ENCODE data around the gene GPC6. TPM values are rescaled to one million over a fixed set of nuclear protein-coding genes. Genes with fewer than 3 reads are reported as not detected.

GPC6 gene
- total RNA-seq, 2 experiments from 2014 or later, result not detected

- intact Hi-C loops (cut with micrococcal nuclease), result no loop called here
- H3K36me3 Mint-ChIP-seq, result no peaks in the 10 kb centered on the region
- no peak overlapping the region for H3K4me3 Mint-ChIP-seq
Observed at GRCh38 chr13:93959796-93960533, 733.4 kb downstream of the GPC6 start.

DNA sequence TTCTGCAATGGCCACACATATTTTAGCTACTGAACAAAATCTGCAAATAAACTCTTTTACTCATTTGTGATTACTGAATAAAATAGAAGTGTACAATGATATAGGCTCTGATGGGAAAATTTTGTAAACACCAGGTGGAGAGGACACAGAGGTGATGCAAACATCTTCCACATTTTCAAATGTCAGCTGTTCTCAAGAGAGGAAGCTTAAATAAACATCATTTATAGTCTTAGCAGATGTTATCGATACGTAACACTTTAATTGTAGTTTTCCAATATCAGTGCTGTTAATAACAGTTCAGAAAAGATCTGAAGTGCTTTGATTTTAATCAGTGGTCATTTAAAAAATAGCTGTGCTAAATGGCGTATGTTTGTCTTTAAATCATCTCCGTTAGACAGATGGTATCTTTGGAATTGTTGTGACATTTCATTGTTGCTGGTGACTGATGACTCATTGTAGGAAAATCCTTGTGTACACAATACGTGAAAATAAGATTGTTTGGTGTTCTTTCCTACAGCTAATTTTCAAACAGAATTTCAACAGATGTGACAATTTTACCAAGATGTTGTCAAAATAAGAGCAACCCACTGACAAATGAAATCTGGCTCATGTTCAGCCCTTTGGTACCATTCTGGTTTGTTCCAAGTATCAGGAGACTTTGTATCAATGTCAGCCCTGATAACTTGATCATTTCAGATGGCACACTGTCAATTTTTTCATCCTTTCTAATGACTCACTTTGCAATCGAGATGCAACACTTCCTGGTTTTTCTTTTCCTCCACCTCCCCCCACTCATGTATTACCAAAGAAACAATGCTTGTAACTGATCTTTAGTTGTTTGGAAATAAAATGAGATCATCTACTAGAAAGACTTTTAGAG, 736.9 kb downstream of the GPC6 start:
- intact Hi-C loops (cut with micrococcal nuclease), result no loop called here
- ChIA-PET POLR2A (no interaction called here), CTCF (no interaction called here)
- Mint-ChIP-seq H3K9me3 (no peaks in the 10 kb centered on the region), H3K4me3 (no peak overlapping the region), H3K27ac (no peak overlapping the region), H3K27me3 (peaks cover 4% of the 10 kb centered on the region), H3K36me3 (no peaks in the 10 kb centered on the region), H3K4me1 (ENCODE audit: low read depth) (no peaks in the 10 kb centered on the region)
- no peak for DNase-seq

More at GRCh38 chr13:93959796-93960533, 733.4 kb downstream of the GPC6 start:
- Mint-ChIP-seq H3K9me3 (peaks cover 6% of the 10 kb centered on the region), H3K27me3 (no peaks in the 10 kb centered on the region), H3K27ac (no peak overlapping the region), H3K4me1 (ENCODE audit: low read depth) (no peaks in the 10 kb centered on the region)
- no peak for DNase-seq
- POLR2A ChIA-PET, result no interaction called here
- CTCF ChIA-PET, result no interaction called here

DNA sequence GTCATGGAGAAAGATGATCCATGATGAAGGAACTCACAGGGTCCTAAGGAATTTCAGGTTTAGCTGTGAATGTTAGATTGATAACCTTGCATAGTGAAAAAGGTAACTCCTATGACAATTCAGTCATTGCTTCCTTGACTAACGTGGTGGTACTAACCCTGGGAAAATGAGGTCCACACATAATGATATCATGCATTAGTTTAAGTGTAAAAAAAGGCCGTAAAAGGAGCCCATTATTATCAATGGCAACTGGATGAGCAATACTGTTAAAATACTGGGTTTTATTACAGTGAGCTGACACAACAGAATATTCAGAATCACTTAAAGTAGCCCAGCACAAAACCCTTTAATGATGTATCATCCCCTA, 737.5 kb downstream of the GPC6 start:
- POLR2A ChIA-PET, result no interaction called here
- intact Hi-C loops (cut with micrococcal nuclease), result no loop called here
- H3K36me3 Mint-ChIP-seq, result no peaks in the 10 kb centered on the region
- no peak overlapping the region for H3K27ac Mint-ChIP-seq
- peaks cover 4% of the 10 kb centered on the region for H3K27me3 Mint-ChIP-seq
- H3K9me3 Mint-ChIP-seq, result no peaks in the 10 kb centered on the region
- CTCF ChIA-PET, result no interaction called here
- no peaks in the 10 kb centered on the region for H3K4me1 Mint-ChIP-seq (ENCODE audit: low read depth)
- no peak for DNase-seq
- no peak overlapping the region for H3K4me3 Mint-ChIP-seq

DNA sequence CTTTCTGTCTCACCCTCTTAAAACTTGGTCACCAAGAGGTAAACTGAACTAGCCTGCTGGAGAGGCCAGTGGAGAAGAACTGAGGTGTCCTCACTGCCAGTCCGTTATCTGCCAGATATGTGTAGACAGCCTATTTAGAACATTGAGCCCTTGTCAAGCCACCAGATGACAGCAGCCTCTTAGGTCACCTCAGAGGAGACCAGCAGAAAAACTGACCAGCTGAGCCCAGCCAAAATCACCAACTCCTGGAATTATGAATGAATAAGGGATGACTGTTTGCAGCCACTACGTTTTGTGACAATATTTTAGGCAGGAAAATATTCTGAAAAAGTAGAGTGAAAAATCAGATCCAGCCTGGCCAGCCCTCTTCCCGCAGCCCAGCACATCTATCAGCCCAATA, 739.0 kb downstream of the GPC6 start:
- Mint-ChIP-seq H3K4me3 (no peak overlapping the region), H3K36me3 (no peaks in the 10 kb centered on the region), H3K4me1 (ENCODE audit: low read depth) (no peaks in the 10 kb centered on the region), H3K9me3 (no peaks in the 10 kb centered on the region), H3K27ac (no peak overlapping the region), H3K27me3 (peaks cover 4% of the 10 kb centered on the region)
- ChIA-PET POLR2A (no interaction called here), CTCF (no interaction called here)
- no peak for DNase-seq
- intact Hi-C loops (cut with micrococcal nuclease), result no loop called here

DNA sequence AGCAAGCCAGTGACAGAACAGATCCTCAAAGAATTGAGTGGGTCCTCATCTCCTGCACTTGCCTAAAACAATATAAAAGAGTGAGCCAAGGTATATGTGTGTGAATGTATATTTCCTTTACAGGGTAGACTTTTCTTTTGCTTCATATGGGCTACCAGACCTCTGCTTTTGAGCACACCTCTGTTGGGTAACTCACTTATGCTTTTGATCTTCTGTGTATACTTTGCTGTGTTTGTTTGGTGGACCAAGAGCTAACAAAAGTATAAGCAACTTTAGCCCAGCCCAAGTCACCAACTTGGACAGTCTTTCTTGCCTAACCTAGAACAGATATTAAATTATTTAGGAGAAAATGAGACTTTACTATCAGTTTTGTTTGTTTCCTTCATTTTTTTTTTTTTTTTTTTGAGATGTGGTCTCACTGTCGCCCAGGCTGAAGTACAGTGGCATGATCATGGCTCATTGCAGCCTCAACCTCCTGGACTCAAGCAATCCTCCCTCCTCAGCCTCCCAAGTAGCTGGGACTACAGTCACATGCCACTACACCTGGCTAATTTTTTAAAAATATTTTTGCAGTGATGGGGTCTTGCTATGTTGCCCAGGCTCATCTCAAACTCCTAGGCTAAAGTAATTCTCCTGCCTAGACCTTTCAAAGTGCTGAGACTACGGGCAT, 739.8 kb downstream of the GPC6 start:
- intact Hi-C loops (cut with micrococcal nuclease), result no loop called here
- no peak for DNase-seq
- POLR2A ChIA-PET, result no interaction called here
- no peak overlapping the region for H3K27ac Mint-ChIP-seq
- peaks cover 4% of the 10 kb centered on the region for H3K27me3 Mint-ChIP-seq
- H3K36me3 Mint-ChIP-seq, result no peaks in the 10 kb centered on the region
- H3K4me1 Mint-ChIP-seq (ENCODE audit: low read depth), result no peaks in the 10 kb centered on the region
- no peak overlapping the region for H3K4me3 Mint-ChIP-seq
- CTCF ChIA-PET, result no interaction called here
- no peaks in the 10 kb centered on the region for H3K9me3 Mint-ChIP-seq

GRCh38 chr13:93967286-93967685, 740.7 kb downstream of the GPC6 start:
- ChIA-PET POLR2A (no interaction called here), CTCF (no interaction called here)
- intact Hi-C loops (cut with micrococcal nuclease), result no loop called here
- Mint-ChIP-seq H3K27ac (no peak overlapping the region), H3K4me3 (no peak overlapping the region), H3K36me3 (no peaks in the 10 kb centered on the region), H3K9me3 (no peaks in the 10 kb centered on the region), H3K27me3 (peaks cover 4% of the 10 kb centered on the region), H3K4me1 (ENCODE audit: low read depth) (no peaks in the 10 kb centered on the region)
- no peak for DNase-seq

DNA sequence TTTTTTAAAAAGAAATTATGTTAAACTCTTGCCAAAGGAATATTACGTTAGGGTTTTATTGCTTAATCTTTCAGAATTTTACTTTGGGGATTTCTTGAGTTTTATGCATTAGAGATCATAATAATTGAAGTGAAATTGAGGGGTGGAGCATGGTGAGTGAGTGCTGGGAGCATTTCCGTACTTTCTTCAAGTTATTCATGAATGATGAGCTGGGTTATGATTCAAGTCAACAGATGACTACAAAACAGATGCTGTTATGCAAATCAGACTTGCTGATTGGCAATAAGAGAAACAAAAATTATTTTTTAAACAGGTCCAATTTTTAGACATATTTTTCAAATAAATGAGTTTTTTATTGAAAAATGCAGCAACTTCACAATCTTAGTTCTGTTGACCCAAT, 748.6 kb downstream of the GPC6 start:
- Mint-ChIP-seq H3K36me3 (no peaks in the 10 kb centered on the region), H3K27ac (no peak overlapping the region), H3K4me1 (ENCODE audit: low read depth) (no peaks in the 10 kb centered on the region), H3K27me3 (peaks cover 1% of the 10 kb centered on the region), H3K4me3 (no peak overlapping the region), H3K9me3 (no peaks in the 10 kb centered on the region)
- intact Hi-C loops (cut with micrococcal nuclease), result no loop called here
- ChIA-PET POLR2A (no interaction called here), CTCF (no interaction called here)
- DNase-seq, result no peak

GRCh38 chr13:93976528-93976927, 749.9 kb downstream of the GPC6 start:
- Mint-ChIP-seq H3K27me3 (peaks cover 2% of the 10 kb centered on the region), H3K4me3 (no peak overlapping the region), H3K27ac (no peak overlapping the region), H3K36me3 (no peaks in the 10 kb centered on the region), H3K4me1 (ENCODE audit: low read depth) (no peaks in the 10 kb centered on the region), H3K9me3 (no peaks in the 10 kb centered on the region)
- DNase-seq, result no peak
- POLR2A ChIA-PET, result no interaction called here
- intact Hi-C loops (cut with micrococcal nuclease), result no loop called here
- CTCF ChIA-PET, result no interaction called here

GRCh38 chr13:93977986-93978385, 751.4 kb downstream of the GPC6 start:
- no peak overlapping the region for H3K27ac Mint-ChIP-seq
- POLR2A ChIA-PET, result no interaction called here
- intact Hi-C loops (cut with micrococcal nuclease), result no loop called here
- H3K4me3 Mint-ChIP-seq, result no peak overlapping the region
- H3K27me3 Mint-ChIP-seq, result peaks cover 4% of the 10 kb centered on the region
- no peaks in the 10 kb centered on the region for H3K36me3 Mint-ChIP-seq
- H3K4me1 Mint-ChIP-seq (ENCODE audit: low read depth), result no peaks in the 10 kb centered on the region
- DNase-seq, result no peak
- H3K9me3 Mint-ChIP-seq, result no peaks in the 10 kb centered on the region
- CTCF ChIA-PET, result no interaction called here

- POLR2A ChIA-PET, result no interaction called here
- Mint-ChIP-seq H3K27me3 (peaks cover 4% of the 10 kb centered on the region), H3K36me3 (no peaks in the 10 kb centered on the region), H3K9me3 (no peaks in the 10 kb centered on the region), H3K4me1 (ENCODE audit: low read depth) (no peaks in the 10 kb centered on the region), H3K27ac (no peak overlapping the region), H3K4me3 (no peak overlapping the region)
- no peak for DNase-seq
- CTCF ChIA-PET, result no interaction called here
- intact Hi-C loops (cut with micrococcal nuclease), result no loop called here
Observed at GRCh38 chr13:93981426-93981977, 754.9 kb downstream of the GPC6 start.

DNA sequence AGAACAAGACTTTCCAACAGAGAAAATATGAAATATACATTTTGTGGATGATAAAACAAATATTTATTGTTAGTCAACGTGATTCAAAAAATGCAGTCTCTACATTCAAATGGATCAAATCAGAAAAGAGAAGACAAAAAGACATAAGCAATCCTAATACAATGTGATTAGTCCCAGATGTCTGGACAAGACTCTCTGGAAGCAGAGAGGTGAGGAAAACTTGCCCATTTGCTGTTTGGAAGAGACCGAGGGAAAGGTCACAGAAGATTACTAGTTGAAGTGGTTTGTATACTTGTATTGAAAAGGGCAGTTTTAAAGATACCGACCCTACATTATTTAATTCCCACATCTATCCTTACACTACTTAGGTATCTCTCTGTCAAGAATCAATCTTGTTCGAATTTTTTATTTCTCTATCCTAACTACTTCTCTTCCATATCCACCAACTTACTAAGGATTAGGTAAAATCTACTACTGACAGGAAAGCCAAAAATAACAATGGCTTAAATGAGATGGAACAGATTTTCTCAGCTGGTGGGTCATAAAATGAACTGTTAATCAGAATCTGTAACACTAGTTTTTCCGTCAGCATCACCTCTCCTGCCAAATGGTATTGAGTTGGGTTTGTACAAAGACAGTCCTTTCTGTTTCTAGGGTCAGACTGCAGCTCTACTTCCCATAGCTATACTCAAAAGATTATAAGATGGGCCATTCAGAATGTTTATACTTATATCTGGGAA, 755.7 kb downstream of the GPC6 start:
- Mint-ChIP-seq H3K27me3 (peaks cover 2% of the 10 kb centered on the region), H3K9me3 (no peaks in the 10 kb centered on the region), H3K36me3 (no peaks in the 10 kb centered on the region), H3K4me1 (ENCODE audit: low read depth) (no peaks in the 10 kb centered on the region), H3K27ac (no peak overlapping the region), H3K4me3 (no peak overlapping the region)
- no peak for DNase-seq
- ChIA-PET CTCF (no interaction called here), POLR2A (no interaction called here)
- intact Hi-C loops (cut with micrococcal nuclease), result no loop called here

- intact Hi-C loops (cut with micrococcal nuclease), result no loop called here
- Mint-ChIP-seq H3K9me3 (no peaks in the 10 kb centered on the region), H3K36me3 (no peaks in the 10 kb centered on the region), H3K4me3 (no peak overlapping the region), H3K27ac (no peak overlapping the region), H3K4me1 (ENCODE audit: low read depth) (no peaks in the 10 kb centered on the region), H3K27me3 (peaks cover 2% of the 10 kb centered on the region)
- DNase-seq, result no peak
- CTCF ChIA-PET, result no interaction called here
- POLR2A ChIA-PET, result no interaction called here
Observed at GRCh38 chr13:93984052-93984451, 757.4 kb downstream of the GPC6 start.
